Osteocyte (in vitro differentiated cells): ENCODE data around the gene LRRC15. TPM values are rescaled to one million over a fixed set of nuclear protein-coding genes. Genes with fewer than 3 reads are reported as not detected.

ENCODE experiments used
- DNase-seq: peaks from one replicate; pipeline ENCODE4 v3.0.0; 2021; ENCODE audit warnings: mixed read lengths; ENCODE audit not compliant: unreplicated experiment; ENCODE audit errors: extremely low spot score
- H3K27ac Mint-ChIP-seq: one replicate; pipeline ENCODE4 v1.8.0; 2021; ENCODE audit warnings: mild to moderate bottlenecking, mixed read lengths; ENCODE audit not compliant: unreplicated experiment
- H3K27me3 Mint-ChIP-seq: one replicate; pipeline ENCODE4 v1.8.0; 2021; ENCODE audit warnings: mixed read lengths; ENCODE audit not compliant: unreplicated experiment
- H3K36me3 Mint-ChIP-seq: one replicate; pipeline ENCODE4 v1.8.0; 2021; ENCODE audit warnings: mixed read lengths; ENCODE audit not compliant: unreplicated experiment
- H3K4me1 Mint-ChIP-seq: one replicate; pipeline ENCODE4 v1.8.0; 2021; ENCODE audit warnings: mixed read lengths; ENCODE audit not compliant: unreplicated experiment
- H3K4me3 Mint-ChIP-seq: one replicate; pipeline ENCODE4 v1.8.0; 2021; ENCODE audit warnings: mild to moderate bottlenecking, moderate library complexity, mixed read lengths; ENCODE audit not compliant: unreplicated experiment
- H3K9me3 Mint-ChIP-seq: one replicate; pipeline ENCODE4 v1.8.0; 2021; ENCODE audit warnings: mixed read lengths; ENCODE audit not compliant: unreplicated experiment
- total RNA-seq: library from RNA; stranded (reverse); gene quantifications from 2 replicates; pipeline ENCODE4 v1.2.1, GENCODE V29; 2021
- TF ChIP-seq, protein P1 (sequence below): fragments of 200-600 bp; sonication (generic); IDR thresholded peaks from 2 replicates; pipeline ENCODE4 v1.5.0; 2021; ENCODE audit warnings: antibody characterized with exemption, mild to moderate bottlenecking, moderate library complexity

Gene LRRC15
- total RNA-seq, 1 donor from 2014 or later, result 0.27 TPM

DNA sequence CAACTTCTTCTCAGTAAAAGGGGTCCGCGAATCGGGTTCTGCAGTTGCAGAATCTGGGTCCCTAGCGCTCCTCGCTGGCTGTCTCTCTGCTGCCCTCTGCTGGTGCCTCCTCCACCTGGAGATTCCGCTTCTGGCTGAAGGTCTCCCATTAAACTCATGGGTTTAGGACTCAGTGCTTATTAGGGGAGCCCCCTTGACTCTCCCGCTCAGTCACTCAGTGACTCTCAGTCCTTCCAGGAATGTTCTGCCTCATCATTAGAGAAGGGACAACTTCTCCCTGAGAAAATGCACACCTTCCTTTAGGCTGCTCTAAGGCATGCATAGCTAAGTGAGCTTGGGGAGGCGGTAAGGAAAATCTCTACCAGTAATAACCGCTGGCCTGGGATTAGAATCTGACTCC lies 25.5 kb downstream of the LRRC15 start:
- Mint-ChIP-seq H3K27me3 (peaks cover 28% of the 10 kb centered on the region), H3K9me3 (no peaks in the 10 kb centered on the region), H3K4me1 (no peaks in the 10 kb centered on the region), H3K36me3 (no peaks in the 10 kb centered on the region), H3K4me3 (no peak overlapping the region), H3K27ac (no peak overlapping the region)
- peak; percentile 90 for DNase-seq
- TF ChIP-seq, protein P1, sequence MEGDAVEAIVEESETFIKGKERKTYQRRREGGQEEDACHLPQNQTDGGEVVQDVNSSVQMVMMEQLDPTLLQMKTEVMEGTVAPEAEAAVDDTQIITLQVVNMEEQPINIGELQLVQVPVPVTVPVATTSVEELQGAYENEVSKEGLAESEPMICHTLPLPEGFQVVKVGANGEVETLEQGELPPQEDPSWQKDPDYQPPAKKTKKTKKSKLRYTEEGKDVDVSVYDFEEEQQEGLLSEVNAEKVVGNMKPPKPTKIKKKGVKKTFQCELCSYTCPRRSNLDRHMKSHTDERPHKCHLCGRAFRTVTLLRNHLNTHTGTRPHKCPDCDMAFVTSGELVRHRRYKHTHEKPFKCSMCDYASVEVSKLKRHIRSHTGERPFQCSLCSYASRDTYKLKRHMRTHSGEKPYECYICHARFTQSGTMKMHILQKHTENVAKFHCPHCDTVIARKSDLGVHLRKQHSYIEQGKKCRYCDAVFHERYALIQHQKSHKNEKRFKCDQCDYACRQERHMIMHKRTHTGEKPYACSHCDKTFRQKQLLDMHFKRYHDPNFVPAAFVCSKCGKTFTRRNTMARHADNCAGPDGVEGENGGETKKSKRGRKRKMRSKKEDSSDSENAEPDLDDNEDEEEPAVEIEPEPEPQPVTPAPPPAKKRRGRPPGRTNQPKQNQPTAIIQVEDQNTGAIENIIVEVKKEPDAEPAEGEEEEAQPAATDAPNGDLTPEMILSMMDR, result peak; percentile 98

DNA sequence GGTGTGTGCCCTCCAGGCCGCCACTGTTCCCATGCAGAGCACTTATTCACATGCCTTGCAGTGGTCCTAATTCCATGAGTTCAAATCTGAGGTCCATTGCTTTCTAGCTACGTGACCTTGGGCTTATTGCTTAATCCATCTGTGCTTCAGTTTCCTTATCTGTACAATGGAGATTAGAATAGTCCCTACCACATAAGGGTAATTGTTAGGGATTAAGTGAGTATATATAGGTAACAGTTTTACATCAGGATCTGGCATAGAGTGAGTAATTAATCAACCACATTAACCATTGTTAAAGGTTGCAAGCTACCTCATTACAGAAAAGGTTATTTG lies 26.0 kb downstream of the LRRC15 start:
- H3K27ac Mint-ChIP-seq, result no peak overlapping the region
- H3K4me1 Mint-ChIP-seq, result no peaks in the 10 kb centered on the region
- H3K4me3 Mint-ChIP-seq, result no peak overlapping the region
- H3K27me3 Mint-ChIP-seq, result peaks cover 27% of the 10 kb centered on the region
- TF ChIP-seq, protein P1, result no peak
- no peak for DNase-seq
- no peaks in the 10 kb centered on the region for H3K36me3 Mint-ChIP-seq
- H3K9me3 Mint-ChIP-seq, result no peaks in the 10 kb centered on the region

DNA sequence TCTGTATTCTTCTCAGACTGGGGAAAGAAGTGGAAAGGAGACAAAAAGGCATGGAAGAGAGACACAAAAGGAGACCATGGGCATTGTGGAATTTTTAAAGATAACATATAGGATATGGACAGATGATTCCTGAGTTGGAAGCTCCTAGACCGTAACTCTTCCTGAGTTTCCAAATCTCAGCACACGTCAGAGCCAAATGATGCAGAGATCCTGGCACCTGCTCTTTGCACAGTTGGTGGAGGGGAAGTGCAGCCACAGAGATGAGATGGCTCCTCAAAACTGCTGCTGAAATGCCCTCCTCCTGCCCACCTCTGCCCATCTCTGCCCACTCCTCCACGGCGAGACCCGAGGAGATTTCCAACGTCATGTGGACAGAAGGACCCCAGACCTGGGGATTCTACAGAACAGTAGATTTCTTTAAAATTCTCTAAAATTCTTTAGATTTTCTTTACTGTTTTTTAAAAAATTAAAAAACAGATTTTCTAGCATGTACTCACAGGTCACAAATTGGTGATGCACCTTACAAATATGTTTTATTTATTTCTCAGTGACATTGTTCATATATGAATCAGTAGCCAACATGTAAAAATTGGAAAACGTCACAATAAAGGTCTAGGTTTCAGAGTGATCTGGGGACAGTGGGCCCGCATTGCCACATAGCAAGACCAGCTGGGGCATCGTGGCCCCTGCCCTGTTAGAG lies 26.5 kb downstream of the LRRC15 start:
- no peak overlapping the region for H3K27ac Mint-ChIP-seq
- no peak overlapping the region for H3K4me3 Mint-ChIP-seq
- H3K9me3 Mint-ChIP-seq, result no peaks in the 10 kb centered on the region
- H3K4me1 Mint-ChIP-seq, result no peaks in the 10 kb centered on the region
- H3K36me3 Mint-ChIP-seq, result no peaks in the 10 kb centered on the region
- no peak for DNase-seq
- TF ChIP-seq, protein P1, result no peak
- peaks cover 23% of the 10 kb centered on the region for H3K27me3 Mint-ChIP-seq

DNA sequence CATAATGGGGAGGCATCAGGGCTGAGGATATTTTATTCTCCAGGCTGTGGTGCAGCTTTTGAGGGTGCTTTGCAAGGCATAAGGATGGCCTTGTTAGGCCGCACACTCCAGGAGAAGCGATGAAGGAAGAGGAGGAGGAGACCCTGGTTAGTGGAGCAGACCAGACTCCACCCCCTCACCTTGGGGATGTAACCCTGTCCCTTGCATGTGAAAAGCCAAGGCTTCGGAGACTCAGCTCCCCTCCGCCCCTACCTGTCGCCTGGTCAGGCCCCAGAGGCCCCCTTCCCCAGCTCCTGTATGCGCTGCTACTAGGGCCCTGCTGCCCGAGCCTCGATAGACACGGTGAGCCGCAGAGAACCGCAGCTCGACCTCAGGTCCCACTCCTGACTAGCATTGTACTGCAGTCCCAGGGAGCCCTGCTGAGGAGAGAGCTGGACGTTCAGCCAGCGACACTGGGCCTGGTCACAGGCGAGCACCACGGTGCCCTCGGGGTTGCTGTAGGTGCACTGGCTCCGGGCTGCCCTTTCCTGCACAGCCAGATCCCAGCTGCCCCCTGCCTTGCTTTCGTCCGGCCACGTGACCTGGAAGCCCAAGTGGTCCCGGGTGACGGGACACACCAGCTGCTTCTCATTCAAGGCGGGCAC lies 28.7 kb downstream of the LRRC15 start:
- peaks cover 18% of the 10 kb centered on the region for H3K27me3 Mint-ChIP-seq

DNA sequence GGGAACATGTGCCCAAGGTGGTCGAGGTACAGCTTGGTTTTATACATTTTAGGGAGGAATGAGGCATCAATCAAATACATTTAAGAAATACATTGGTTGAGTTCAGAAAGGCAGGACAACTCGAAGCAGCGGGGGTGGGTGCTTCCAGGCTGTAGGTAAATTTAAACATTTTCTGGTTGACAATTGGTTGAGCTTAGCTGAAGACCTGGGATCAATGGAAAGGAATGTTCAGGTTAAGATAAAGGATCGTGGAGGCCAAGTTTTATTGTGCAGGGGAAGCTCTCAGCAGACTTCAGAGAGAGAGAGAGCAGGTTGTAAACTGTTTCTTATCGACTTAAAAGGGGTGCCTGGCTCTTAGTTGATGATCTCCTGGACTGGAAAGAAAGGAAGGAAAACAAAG lies 29.7 kb downstream of the LRRC15 start:
- Mint-ChIP-seq H3K36me3 (no peaks in the 10 kb centered on the region), H3K4me1 (no peaks in the 10 kb centered on the region), H3K4me3 (no peak overlapping the region), H3K27ac (no peak overlapping the region), H3K27me3 (peaks cover 14% of the 10 kb centered on the region), H3K9me3 (no peaks in the 10 kb centered on the region)
- TF ChIP-seq, protein P1, result no peak
- no peak for DNase-seq

More for the DNA sequence above, 28.7 kb downstream of the LRRC15 start:
- no peak for DNase-seq
- no peak overlapping the region for H3K27ac Mint-ChIP-seq
- H3K9me3 Mint-ChIP-seq, result no peaks in the 10 kb centered on the region
- TF ChIP-seq, protein P1, result no peak
- H3K4me3 Mint-ChIP-seq, result no peak overlapping the region
- H3K4me1 Mint-ChIP-seq, result no peaks in the 10 kb centered on the region
- no peaks in the 10 kb centered on the region for H3K36me3 Mint-ChIP-seq
